ENCODE measurements around the gene PRSS56.
A peak's percentile ranks its signal among the peaks of the same experiment; 100 is the strongest.
"Not testable (repeated sequence)": the region's sequence is repeated elsewhere in the genome, so short reads cannot be mapped to it uniquely, and the experiment has no call there.

Gene PRSS56

DNA sequence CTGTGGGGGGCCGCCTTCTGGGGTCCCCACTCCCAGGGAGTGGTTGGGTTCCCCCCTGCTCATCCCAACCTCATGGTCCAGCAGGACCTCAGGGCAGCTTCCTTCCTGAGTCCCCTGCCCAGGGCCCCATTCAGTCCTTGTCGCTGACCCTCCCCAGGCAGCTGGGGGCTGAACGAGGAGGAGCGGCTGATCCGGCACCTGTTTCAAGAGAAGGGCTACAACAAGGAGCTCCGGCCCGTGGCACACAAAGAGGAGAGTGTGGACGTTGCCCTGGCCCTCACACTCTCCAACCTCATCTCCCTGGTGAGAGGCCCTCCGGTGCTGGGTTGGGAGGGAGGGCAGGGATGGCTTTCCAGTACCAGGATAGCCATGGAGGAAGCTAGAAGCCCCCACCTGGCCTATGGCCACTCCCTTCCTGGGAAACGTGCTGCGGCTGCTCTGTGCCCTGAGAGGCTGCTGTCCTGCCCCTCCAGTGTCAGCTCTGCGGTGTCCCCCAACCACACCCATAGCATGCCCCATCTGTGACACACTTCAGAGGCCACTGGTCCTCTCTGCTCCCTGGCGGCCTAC is 6.3 kb downstream of the PRSS56 start:
- no peak for DNase-seq

DNA sequence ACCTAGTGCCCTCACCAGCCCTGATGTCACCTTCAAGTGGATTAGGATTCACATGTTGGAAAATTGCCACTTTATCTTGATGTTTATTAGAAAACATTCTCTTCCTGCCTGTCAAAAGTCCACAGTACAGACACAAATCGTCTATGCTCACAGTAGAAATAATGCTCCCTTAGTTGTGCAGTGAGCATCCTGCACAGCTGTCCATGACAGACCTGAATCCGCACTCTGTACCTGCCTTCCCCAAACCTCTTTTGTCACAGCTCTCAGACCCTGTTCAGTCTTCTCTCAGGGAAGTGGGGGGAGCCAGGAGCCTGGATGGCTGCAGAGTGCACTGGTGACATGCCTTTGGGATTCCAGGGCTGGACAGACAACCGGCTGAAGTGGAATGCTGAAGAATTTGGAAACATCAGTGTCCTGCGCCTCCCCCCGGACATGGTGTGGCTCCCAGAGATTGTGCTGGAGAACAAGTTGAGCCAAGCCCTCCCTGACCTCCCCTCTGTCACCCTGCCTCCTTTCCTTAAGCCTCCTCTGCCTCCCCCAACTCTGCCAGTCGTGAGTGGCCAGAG is 7.8 kb downstream of the PRSS56 start:
- DNase-seq = no peak

DNA sequence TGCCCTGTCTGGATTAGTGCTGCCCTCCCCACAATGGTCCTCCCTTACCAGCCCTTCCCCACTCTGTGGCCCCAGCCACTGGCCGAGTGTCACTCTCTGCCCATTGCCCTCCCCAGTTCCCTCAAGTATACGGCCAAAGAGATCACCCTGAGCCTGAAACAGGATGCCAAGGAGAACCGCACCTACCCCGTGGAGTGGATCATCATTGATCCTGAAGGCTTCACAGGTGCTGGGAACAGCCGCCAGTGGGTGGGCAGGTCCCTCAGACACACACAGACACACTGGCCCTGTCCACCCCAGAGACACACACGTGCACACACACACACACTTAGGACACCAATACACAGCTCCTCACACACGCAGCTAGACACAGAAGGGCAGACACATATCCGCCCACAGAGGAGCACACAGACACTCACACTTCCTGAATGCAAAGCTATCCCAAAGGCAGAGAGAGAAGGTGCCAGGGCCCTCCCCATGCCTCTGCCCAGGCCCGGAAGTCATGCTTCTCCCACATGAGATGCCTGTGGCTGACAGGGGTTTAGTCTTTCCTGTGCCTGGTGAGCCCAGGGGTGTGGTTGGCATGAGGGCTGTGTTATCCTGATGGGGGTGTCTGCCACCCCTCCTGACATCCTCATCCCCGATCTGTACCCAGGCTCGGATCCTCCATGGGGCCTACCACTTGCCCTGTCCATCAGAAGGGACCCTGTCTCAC is 8.7 kb downstream of the PRSS56 start:
- no peak for DNase-seq

DNA sequence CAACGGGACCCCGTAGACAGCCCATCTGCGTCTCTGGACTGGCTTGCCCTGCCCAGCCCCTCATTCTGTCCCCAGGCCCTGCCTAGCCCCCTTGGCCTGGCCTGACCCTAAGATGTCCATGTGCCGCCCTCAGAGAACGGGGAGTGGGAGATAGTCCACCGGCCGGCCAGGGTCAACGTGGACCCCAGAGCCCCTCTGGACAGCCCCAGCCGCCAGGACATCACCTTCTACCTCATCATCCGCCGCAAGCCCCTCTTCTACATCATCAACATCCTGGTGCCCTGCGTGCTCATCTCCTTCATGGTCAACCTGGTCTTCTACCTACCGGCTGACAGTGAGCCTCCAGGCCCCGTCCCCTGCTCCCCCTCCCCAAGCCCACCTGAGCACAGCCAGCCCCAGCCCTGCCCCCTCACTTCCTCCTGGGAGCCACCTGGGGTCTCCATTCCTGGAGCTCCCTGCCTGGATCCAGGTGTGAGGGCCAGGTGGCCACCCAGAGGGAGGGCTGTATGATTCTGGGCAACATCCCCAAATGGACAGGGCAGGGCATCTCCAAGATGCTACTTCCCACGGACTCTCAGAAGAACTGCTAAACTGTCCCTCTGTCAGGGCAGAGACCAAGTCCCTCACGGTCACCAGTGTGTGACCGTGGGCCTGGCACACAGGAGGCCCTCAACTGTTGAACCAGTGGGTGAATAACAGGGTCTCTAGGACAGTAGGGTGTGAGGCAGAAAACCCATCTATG is 9.8 kb downstream of the PRSS56 start:
- no peak for DNase-seq

DNA sequence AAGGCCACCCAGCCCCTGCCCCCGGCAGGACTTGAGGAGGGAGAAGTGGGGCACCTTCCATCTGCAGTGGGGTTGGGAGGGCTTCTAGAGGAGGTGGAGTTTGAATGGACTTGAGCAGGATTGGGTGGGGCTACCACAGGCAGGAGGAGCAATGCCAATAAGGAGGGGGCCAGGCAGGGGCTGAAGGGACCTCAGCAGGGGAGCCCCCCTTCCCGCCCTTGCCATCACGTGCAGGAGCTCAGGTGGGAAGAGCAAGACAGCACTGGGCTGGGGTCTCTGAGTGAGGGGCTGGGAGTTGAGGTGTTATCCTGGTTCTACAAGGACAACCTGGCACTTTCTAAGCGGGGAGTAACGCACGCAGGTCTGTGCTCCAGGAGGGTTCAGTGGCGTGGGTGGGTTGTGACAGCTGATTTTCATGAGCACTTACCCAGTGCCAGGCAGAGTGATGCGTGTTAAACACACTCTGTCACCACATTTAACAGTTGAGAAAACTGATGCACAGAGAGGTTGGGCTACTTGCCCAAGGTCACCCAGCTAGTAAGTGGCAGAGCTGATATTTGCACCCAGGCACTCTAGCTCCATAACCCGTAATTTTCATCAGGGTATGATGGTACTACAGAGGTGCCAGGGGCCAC is 10.6 kb downstream of the PRSS56 start:
- DNase-seq = no peak

DNA sequence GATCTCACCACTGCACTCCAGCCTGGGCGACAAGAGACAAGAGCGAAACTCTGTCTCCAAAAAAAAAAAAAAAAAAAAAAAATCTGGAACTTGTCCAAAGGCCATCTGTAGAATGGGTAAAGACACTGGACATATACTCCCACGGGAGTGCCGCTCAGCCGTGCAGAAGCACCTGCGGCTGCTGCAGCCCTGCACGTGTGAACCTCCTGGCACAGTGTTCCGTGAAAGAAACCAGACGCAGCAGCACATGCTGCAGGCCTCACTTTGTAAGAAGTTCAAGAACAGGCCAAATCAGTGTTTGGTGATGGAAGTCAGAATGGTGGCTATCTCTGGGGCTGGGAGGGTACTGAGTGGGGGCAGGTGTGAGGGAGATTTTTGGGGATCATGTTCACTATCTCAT is 12.2 kb downstream of the PRSS56 start:
- no peak for DNase-seq

DNA sequence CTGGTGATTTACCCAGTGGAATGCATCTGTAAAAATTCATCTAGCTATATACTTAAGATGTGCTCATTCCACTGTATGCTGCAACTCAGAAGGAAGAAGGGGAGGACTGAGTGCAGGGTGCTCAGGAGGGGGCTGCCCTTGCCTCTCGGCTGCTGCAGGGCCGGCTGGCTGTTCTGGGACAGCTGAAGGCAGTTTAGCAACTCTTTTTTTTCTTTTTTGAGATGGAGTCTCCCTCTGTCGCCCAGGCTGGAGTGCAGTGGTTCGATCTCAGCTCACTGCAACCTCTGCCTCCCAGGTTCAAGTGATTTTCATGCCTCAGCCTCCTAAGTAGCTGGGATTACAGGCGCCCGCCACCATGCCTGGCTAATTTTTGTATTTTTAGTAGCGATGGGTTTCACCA is 12.6 kb downstream of the PRSS56 start:
- not testable (repeated sequence) for DNase-seq

DNA sequence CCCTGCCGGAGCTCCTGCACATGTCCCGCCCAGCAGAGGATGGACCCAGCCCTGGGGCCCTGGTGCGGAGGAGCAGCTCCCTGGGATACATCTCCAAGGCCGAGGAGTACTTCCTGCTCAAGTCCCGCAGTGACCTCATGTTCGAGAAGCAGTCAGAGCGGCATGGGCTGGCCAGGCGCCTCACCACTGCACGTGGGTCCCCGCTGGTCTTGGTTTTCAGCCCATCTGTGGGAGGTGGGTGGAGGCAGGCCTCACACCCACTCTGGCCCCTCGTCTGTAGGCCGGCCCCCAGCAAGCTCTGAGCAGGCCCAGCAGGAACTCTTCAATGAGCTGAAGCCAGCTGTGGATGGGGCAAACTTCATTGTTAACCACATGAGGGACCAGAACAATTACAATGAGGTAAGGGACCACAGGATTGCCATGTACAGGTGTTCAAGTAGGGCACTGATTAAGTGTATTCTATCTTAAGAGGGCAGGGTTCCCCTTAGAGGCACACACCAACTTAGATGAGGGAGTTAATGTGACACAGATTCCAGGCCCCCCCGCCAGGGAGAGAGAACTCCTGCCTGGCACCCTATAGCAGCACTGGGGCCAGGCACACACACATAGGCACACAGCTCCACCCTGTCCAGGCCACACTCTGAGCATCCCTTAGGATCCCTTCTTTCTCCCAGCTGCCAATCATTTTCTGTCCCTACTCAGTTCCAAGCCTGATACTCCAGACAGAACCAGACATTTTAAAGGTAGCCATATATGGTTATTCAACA is 13.9 kb downstream of the PRSS56 start:
- no peak for DNase-seq

DNA sequence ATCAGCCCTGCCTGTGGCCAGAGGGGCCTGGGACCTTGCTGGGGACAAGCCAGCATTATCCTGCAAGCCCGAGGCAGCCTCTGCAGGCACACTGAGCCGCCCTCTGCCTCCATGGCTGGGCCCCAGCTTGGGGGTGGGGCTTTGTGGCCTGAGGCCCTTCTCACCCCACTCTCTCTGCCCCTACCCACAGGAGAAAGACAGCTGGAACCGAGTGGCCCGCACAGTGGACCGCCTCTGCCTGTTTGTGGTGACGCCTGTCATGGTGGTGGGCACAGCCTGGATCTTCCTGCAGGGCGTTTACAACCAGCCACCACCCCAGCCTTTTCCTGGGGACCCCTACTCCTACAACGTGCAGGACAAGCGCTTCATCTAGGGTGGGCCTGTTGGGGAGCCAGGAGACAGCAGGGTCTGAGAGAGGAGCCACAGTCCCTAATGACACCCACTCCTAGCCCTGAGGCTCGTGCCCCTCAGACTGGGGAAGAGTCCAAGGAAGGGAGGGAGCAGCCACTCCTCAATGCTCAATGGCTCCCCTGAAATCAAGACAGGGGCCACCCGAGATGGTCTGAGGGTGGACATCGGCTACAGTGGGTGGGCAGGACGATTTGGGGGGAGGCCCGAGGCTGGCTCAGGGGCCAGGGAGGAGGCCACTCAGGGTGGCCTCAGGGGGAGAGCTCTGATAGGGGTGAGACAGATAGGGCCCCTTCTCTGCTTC is 14.9 kb downstream of the PRSS56 start:
- no peak for DNase-seq

DNA sequence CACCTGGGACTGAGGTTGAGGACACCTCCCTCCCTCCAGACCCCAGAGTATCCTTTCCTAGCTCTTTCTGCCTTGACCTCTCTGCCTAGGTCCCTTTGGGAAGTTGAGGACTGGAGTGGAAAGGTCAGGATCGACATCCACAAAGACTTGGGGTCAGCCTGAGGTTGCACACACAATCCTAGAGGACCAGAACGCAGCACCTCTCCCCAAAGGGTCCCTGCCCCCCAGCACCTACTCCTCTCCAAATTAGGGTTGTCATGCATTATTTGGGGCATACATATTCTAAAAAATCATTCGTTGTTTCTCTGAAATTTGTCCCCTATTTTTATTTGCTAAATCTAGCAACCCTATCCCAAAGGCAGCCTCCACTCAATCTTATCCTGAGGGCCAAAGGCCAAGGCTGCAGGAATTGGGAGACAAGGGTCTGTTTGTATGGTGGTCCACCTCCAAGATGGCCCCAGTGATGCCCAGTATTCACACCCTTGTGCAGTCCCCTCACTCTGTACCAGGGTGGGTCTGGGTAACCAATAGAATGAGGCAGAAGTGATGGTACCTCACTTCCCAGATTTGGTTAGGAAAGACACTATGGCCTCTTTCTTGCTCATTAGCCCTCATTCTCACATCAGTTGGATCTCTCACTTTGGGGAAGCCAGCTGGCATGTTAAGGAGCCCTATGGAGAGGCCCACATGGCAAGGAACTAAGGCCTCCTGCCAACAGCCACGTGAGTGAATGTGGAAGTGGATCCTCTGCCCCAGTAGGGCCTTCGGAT is 15.8 kb downstream of the PRSS56 start:
- no peak for DNase-seq

DNA sequence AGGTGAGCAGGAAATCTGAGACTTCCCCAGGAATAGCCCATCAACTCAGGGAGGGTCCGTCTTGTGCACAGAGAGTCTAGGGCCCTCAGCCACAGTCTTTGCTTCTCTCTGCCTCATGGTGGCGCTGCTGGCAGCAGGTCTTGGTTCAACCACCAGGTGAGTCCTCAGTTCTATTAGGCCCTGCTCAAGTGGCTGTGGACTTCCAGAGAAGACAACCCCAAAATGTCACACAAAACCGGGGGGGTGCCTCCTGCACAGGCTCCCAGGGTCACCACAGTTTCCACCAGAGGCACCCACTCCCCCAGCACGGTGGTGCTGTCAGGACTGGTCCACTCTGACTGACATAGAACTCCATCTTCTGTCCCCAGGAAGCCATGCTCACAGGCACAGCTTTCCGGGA is 16.9 kb downstream of the PRSS56 start:
- peak in 1 of 2 experiments; percentile 23 for DNase-seq

DNA sequence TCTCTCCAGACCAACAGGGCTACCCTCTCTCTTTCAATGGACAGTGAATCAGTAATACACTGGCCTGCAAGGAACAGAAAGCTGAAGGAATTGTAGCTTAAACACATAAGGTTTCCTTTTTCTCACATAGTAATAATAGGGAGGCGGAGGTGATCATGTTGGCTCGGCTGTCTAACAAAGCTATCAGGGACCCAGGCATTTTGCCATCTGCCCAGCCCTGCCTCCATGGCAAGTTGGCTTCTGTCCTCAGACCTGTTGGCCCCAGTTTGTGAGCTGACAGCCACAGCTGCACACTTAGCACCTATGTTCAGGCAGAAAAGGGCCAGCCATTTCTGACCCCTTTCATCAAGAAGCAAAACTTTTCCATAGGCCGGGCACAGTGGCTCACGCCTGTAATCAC is 17.3 kb downstream of the PRSS56 start:
- DNase-seq = no peak

DNA sequence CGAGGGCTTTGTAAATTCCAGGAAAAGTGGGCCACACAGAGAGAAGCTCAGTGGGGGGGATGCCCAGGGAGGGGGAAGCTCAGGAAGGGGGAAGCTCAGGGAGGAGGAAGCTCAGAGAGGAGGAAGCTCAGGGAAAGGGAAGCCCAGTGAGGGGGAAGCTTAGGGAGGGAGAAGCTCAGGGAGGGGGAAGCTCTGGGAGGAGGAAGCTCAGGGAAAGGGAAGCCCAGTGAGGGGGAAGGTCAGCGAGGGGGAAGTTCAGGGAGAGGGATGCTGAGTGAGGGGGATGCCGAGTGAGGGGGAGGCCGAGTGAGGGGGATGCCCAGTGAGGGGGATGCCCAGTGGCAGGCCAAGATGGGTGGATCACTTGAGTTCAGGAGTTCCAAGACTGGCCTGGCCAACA is 18.5 kb downstream of the PRSS56 start:
- no peak for DNase-seq

DNA sequence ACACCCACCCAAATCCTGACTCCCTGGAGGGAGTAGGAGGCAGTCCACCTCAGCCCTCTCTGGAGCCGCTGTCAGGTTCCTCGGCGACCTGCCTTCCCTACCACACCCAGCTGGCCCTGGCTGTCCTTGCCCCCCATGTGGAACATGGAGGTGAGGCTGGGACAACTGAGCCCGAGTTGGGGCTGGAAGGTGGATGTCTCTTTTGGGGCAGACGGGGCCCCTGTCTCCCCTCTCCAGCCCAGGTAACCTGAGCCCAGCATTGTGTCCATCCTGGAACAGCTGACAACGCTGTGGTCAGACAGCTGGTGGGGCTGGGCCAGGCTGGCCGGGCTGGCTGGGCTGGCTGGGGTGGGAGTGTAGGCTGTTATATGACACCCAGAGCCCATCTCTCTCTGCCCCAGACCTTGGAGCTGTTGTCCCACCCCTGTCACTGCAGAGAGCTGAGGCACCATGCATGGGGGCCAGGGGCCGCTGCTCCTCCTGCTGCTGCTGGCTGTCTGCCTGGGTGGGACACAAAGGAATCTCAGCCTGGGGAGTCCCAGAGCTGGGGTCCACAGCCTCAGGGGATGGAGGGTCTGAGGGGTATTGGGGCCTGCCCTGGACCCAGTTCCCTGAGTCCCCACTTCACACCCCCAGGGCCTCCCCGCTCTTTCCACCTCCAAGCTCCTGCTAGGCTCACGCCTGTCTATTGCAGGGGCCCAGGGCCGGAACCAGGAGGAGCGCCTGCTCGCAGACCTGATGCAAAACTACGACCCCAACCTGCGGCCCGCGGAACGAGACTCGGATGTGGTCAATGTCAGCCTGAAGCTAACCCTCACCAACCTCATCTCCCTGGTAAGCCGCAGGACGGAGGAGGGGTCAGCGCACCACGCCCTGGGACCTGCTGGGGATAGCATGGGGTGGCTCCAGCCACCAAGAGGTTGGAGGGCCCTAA is 19.4 kb downstream of the PRSS56 start, which contains the start of gene CHRNG:
Gene CHRNG (plus strand): TSS at position 395 of the 934 bp plus-strand sequence. CDS start 56 bp downstream, at position 451.
- no peak for DNase-seq

DNA sequence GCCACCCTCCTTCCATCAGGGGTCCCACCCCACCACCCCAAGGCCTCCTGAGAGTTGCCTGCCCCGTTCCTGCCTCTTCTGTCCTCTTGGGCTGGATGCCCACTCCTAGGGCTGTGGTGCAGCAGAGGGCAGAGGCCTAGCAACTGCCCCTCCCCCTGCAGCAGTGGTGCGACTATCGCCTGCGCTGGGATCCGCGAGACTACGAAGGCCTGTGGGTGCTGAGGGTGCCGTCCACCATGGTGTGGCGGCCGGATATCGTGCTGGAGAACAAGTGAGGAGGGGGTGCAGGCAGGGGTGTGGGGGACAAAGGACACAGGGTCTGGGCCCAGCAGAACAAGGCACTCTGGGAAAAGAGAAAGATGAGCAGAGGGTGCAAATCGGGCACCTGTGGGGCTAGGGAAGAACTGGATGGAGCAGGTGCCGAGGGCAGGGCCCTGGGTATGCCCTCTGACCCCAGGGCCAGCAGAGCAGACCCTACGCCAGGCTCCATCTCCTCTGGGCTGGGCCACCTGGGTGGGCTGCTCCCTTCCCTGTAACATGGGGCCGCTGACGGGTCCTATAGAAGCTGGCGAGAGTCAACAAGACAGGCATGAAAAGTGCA is 20.4 kb downstream of the PRSS56 start:
- DNase-seq = no peak

DNA sequence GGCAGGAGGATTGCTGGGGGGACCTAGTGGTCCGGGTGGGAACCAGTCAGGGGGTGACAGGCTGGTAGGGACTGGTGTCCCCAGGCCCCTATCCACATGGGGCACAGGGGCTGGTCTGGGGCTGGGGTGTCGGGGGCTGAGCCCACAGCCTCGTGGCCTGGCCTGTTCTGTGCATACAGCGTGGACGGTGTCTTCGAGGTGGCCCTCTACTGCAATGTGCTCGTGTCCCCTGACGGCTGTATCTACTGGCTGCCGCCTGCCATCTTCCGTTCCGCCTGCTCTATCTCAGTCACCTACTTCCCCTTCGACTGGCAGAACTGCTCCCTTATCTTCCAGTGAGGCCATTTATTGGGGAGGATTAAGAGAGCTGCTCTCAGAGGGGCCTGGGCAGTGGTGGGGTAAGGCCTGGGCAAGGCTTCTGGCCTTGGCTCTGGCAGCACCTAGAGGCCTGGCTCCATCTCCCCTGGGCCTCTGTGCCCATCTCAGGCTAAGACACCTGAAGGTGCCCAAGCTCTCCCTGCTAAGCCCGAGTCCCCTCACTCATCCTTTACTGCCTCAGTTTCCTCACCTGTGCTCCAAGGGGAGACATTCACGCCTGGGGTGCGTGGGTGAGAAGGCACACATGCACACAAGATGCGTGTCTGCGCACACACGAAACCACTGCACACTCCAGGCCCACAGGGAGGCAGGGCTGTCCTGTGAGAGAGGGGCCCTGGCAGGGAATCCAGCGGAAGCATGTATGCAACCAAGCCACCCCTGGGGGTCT is 21.2 kb downstream of the PRSS56 start:
- no peak for DNase-seq

DNA sequence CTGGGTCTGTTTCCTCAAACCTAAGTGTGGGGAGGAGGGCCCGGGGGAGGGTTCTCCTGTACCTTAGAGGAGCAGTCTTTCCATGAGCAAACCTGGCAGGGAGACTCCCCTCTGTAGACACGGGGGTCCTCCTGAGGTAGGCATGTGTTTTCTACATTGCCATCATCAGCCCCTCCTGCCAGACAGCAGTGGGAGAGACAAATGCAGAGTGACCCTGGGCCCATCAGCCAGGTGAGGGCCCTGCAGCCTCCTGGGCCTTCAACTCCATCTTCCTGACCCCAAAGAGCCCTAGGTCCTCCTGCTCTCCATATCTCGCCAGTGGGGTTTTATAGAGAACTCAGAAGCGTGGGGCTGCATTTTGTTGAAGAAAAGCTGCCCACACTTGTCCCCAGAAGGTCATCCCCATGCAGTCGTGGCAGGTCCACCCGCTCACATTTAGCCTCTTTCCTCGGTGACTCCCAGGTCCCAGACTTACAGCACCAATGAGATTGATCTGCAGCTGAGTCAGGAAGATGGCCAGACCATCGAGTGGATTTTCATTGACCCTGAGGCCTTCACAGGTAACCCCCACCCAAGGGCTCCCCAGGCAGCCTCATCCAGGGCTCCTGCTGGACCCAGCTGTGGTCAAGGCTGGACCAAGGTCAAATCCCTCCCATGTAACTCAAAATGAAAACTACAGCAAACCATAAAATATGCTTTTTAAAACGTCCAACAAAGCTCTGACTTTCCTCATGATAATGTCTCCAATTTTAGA is 21.9 kb downstream of the PRSS56 start:
- no peak for DNase-seq

Data from activated CD4-positive, alpha-beta T cell treated with anti-CD3 and anti-CD28 coated beads, Interleukin-2, amount 50 U/mL, for 48 hours (primary cell).